ENCODE measurements around the gene GIT2. TPM values are rescaled to one million over a fixed set of nuclear protein-coding genes. Genes with fewer than 3 reads are reported as not detected.

GIT2 gene
- total and polyA plus RNA-seq, 2 of the 8 experiments (the other 6 are each of a cell fraction or from before 2014, with no cell fraction given), result 9.6 to 20.7 TPM

DNA sequence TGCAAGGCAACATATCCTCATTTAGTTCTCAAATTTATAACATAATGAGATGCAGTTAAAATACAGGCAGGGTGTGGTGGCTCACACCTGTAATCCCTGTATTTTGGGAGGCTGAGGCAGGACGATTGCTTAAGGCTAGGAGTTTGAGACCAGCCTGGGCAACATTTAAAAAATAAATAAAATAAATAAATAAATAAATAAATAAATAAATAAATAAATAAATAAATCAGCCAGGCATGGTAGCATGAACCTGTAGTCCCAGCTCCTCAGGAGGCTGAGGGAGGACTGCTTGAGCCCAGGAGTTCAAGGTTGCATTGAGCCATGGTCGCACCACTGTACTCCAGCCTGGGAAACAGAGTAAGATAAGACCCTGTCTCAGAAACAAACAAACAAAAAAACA is 56.7 kb downstream of the GIT2 start (continued):
- TF ChIP-seq, protein P1, sequence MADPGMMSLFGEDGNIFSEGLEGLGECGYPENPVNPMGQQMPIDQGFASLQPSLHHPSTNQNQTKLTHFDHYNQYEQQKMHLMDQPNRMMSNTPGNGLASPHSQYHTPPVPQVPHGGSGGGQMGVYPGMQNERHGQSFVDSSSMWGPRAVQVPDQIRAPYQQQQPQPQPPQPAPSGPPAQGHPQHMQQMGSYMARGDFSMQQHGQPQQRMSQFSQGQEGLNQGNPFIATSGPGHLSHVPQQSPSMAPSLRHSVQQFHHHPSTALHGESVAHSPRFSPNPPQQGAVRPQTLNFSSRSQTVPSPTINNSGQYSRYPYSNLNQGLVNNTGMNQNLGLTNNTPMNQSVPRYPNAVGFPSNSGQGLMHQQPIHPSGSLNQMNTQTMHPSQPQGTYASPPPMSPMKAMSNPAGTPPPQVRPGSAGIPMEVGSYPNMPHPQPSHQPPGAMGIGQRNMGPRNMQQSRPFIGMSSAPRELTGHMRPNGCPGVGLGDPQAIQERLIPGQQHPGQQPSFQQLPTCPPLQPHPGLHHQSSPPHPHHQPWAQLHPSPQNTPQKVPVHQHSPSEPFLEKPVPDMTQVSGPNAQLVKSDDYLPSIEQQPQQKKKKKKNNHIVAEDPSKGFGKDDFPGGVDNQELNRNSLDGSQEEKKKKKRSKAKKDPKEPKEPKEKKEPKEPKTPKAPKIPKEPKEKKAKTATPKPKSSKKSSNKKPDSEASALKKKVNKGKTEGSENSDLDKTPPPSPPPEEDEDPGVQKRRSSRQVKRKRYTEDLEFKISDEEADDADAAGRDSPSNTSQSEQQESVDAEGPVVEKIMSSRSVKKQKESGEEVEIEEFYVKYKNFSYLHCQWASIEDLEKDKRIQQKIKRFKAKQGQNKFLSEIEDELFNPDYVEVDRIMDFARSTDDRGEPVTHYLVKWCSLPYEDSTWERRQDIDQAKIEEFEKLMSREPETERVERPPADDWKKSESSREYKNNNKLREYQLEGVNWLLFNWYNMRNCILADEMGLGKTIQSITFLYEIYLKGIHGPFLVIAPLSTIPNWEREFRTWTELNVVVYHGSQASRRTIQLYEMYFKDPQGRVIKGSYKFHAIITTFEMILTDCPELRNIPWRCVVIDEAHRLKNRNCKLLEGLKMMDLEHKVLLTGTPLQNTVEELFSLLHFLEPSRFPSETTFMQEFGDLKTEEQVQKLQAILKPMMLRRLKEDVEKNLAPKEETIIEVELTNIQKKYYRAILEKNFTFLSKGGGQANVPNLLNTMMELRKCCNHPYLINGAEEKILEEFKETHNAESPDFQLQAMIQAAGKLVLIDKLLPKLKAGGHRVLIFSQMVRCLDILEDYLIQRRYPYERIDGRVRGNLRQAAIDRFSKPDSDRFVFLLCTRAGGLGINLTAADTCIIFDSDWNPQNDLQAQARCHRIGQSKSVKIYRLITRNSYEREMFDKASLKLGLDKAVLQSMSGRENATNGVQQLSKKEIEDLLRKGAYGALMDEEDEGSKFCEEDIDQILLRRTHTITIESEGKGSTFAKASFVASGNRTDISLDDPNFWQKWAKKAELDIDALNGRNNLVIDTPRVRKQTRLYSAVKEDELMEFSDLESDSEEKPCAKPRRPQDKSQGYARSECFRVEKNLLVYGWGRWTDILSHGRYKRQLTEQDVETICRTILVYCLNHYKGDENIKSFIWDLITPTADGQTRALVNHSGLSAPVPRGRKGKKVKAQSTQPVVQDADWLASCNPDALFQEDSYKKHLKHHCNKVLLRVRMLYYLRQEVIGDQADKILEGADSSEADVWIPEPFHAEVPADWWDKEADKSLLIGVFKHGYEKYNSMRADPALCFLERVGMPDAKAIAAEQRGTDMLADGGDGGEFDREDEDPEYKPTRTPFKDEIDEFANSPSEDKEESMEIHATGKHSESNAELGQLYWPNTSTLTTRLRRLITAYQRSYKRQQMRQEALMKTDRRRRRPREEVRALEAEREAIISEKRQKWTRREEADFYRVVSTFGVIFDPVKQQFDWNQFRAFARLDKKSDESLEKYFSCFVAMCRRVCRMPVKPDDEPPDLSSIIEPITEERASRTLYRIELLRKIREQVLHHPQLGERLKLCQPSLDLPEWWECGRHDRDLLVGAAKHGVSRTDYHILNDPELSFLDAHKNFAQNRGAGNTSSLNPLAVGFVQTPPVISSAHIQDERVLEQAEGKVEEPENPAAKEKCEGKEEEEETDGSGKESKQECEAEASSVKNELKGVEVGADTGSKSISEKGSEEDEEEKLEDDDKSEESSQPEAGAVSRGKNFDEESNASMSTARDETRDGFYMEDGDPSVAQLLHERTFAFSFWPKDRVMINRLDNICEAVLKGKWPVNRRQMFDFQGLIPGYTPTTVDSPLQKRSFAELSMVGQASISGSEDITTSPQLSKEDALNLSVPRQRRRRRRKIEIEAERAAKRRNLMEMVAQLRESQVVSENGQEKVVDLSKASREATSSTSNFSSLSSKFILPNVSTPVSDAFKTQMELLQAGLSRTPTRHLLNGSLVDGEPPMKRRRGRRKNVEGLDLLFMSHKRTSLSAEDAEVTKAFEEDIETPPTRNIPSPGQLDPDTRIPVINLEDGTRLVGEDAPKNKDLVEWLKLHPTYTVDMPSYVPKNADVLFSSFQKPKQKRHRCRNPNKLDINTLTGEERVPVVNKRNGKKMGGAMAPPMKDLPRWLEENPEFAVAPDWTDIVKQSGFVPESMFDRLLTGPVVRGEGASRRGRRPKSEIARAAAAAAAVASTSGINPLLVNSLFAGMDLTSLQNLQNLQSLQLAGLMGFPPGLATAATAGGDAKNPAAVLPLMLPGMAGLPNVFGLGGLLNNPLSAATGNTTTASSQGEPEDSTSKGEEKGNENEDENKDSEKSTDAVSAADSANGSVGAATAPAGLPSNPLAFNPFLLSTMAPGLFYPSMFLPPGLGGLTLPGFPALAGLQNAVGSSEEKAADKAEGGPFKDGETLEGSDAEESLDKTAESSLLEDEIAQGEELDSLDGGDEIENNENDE (IDR thresholded peaks at IDR 0.05; ENCODE audit: insufficient replicate concordance, low read length), result no peak
- TF ChIP-seq, protein P2, sequence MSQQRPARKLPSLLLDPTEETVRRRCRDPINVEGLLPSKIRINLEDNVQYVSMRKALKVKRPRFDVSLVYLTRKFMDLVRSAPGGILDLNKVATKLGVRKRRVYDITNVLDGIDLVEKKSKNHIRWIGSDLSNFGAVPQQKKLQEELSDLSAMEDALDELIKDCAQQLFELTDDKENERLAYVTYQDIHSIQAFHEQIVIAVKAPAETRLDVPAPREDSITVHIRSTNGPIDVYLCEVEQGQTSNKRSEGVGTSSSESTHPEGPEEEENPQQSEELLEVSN (IDR thresholded peaks at IDR 0.05), result no peak
- TF ChIP-seq JUN (IDR thresholded peaks at IDR 0.05; ENCODE audit: low read depth, low read length) (no peak), SP1 (IDR thresholded peaks at IDR 0.05; ENCODE audit: low read depth, low read length) (no peak), HDAC2 (IDR thresholded peaks at IDR 0.05; ENCODE audit: borderline replicate concordance in 1 of 2, low read depth in 2 of 2, low read length in 2 of 2) (no peak), MAFK (IDR thresholded peaks at IDR 0.05; ENCODE audit: low read depth, low read length) (no peak), RBBP5 (IDR thresholded peaks at IDR 0.05; ENCODE audit: borderline replicate concordance, low read depth, low read length) (no peak), YY1 (IDR thresholded peaks at IDR 0.05; ENCODE audit: low read depth, low read length) (no peak), SP2 (IDR thresholded peaks at IDR 0.05; ENCODE audit: low read length) (no peak), RFX5 (IDR thresholded peaks at IDR 0.05; ENCODE audit: borderline replicate concordance, low read depth, low read length) (no peak)
